HEK293 (cell line): Measurements from ENCODE around the gene RAC2.

ENCODE experiments used
- CTCF ChIA-PET: fragments of 350-600 bp; formaldehyde crosslinking; extraction: SDS; loops from one replicate; lab custom pipeline; 2021; ENCODE audit warnings: antibody characterized with exemption; lab: Yijun Ruan, JAX
- POLR2A ChIA-PET: fragments of 300-600 bp; formaldehyde crosslinking; extraction: SDS; loops from one replicate; lab custom pipeline; 2020; ENCODE audit warnings: antibody characterized with exemption, inconsistent platforms; lab: Yijun Ruan, JAX
- H3K27ac ChIP-seq: fragments of 200-500 bp; sonication (Bioruptor generic); 2 replicates; pipeline ENCODE4 v1.5.1; 2014; ENCODE audit warnings: low read depth, low read length, control low read depth, inconsistent platforms; ENCODE audit errors: extremely low read depth
- H3K36me3 ChIP-seq, 2 experiments: fragments of 200-500 bp in 1 of 2; sonication (Bioruptor generic) in 1 of 2; 1 replicate in 1 of 2; 2 replicates in 1 of 2; pipeline ENCODE4 v1.5.1; 2014 to 2017; ENCODE audit warnings: inconsistent platforms in 2 of 2, low read length in 2 of 2; ENCODE audit not compliant: control insufficient read depth in 2 of 2, insufficient read depth in 1 of 2
- H3K4me1 ChIP-seq: fragments of 200-500 bp; sonication (Bioruptor generic); 2 replicates; pipeline ENCODE4 v1.5.1; 2014; ENCODE audit warnings: mild to moderate bottlenecking, low read length, inconsistent platforms; ENCODE audit not compliant: control insufficient read depth, insufficient read depth
- H3K4me3 ChIP-seq: 2 replicates; pipeline ENCODE4 v1.5.1; 2011; ENCODE audit warnings: low read depth, mild to moderate bottlenecking, control low read depth, low read length, moderate library complexity
- H3K9me3 ChIP-seq: fragments of 200-500 bp; sonication (Bioruptor generic); 2 replicates; pipeline ENCODE4 v1.5.1; 2014; ENCODE audit warnings: low read depth, low read length, inconsistent platforms; ENCODE audit not compliant: control insufficient read depth, insufficient read depth
- BCL11A ChIP-seq: fragments of 450-650 bp; formaldehyde crosslinking; IDR thresholded peaks from 2 replicates; pipeline ENCODE4 v1.5.1; 2016; ENCODE audit warnings: low read depth, missing biosample characterization, missing genetic modification characterization
- ELK4 ChIP-seq: IDR thresholded peaks from 2 replicates; pipeline ENCODE4 v1.6.1; 2011; ENCODE audit warnings: mild to moderate bottlenecking, low read depth, low read length, borderline replicate concordance
- GLIS2 ChIP-seq: fragments of 450-650 bp; formaldehyde crosslinking; IDR thresholded peaks from 2 replicates; pipeline ENCODE4 v1.5.1; 2016; ENCODE audit warnings: missing biosample characterization, missing genetic modification characterization
- HOXA7 ChIP-seq: sonication (generic); formaldehyde crosslinking; IDR thresholded peaks from 2 replicates; pipeline ENCODE4 v1.8.1; 2022; ENCODE audit warnings: missing genetic modification reagents, borderline replicate concordance
- MZF1 ChIP-seq: fragments of 450-650 bp; formaldehyde crosslinking; IDR thresholded peaks from 2 replicates; pipeline ENCODE4 v1.5.1; 2017; ENCODE audit warnings: missing biosample characterization, missing genetic modification characterization, borderline replicate concordance
- PATZ1 ChIP-seq: fragments of 450-650 bp; formaldehyde crosslinking; IDR thresholded peaks from 2 replicates; pipeline ENCODE4 v1.5.1; 2016; ENCODE audit warnings: missing biosample characterization, missing genetic modification characterization
- ZBTB7A ChIP-seq: fragments of 450-650 bp; formaldehyde crosslinking; IDR thresholded peaks from 2 replicates; pipeline ENCODE4 v1.5.1; 2016; ENCODE audit warnings: low read depth, missing biosample characterization, missing genetic modification characterization
- ZFP41 ChIP-seq: fragments of 450-650 bp; formaldehyde crosslinking; IDR thresholded peaks from 2 replicates; pipeline ENCODE4 v1.5.1; 2016; ENCODE audit warnings: missing biosample characterization, missing genetic modification characterization, borderline replicate concordance
- ZNF114 ChIP-seq: fragments of 450-650 bp; formaldehyde crosslinking; IDR thresholded peaks from 2 replicates; pipeline ENCODE4 v1.5.0; 2017; ENCODE audit warnings: missing biosample characterization, missing genetic modification characterization
- ZNF146 ChIP-seq: fragments of 450-650 bp; formaldehyde crosslinking; IDR thresholded peaks from 2 replicates; pipeline ENCODE4 v1.5.1; 2016; ENCODE audit warnings: missing biosample characterization, missing genetic modification characterization
- ZNF157 ChIP-seq: fragments of 450-650 bp; formaldehyde crosslinking; IDR thresholded peaks from 2 replicates; pipeline ENCODE4 v1.5.1; 2016; ENCODE audit warnings: missing biosample characterization, missing genetic modification characterization
- ZNF174 ChIP-seq: fragments of 450-650 bp; formaldehyde crosslinking; IDR thresholded peaks from 2 replicates; pipeline ENCODE4 v1.5.0; 2017; ENCODE audit warnings: missing biosample characterization, mild to moderate bottlenecking, missing genetic modification characterization
- ZNF175 ChIP-seq: fragments of 450-650 bp; formaldehyde crosslinking; IDR thresholded peaks from 2 replicates; pipeline ENCODE4 v1.5.1; 2016; ENCODE audit warnings: missing biosample characterization, missing genetic modification characterization
- ZNF416 ChIP-seq: fragments of 450-650 bp; formaldehyde crosslinking; IDR thresholded peaks from 2 replicates; pipeline ENCODE4 v1.5.1; 2016; ENCODE audit warnings: missing biosample characterization, missing genetic modification characterization
- ZNF423 ChIP-seq: fragments of 450-650 bp; formaldehyde crosslinking; IDR thresholded peaks from 2 replicates; pipeline ENCODE4 v1.5.1; 2016; ENCODE audit warnings: missing biosample characterization, missing genetic modification characterization
- ZNF513 ChIP-seq: fragments of 450-650 bp; IDR thresholded peaks from 2 replicates; pipeline ENCODE4 v1.5.1; 2018; ENCODE audit warnings: missing biosample characterization, missing genetic modification characterization
- ZNF677 ChIP-seq: fragments of 450-650 bp; IDR thresholded peaks from 2 replicates; pipeline ENCODE4 v1.5.0; 2018; ENCODE audit warnings: missing biosample characterization, mild to moderate bottlenecking, missing genetic modification characterization, moderate library complexity
- TF ChIP-seq, protein P1 (sequence below): fragments of 450-650 bp; formaldehyde crosslinking; IDR thresholded peaks from 2 replicates; pipeline ENCODE4 v1.5.1; 2016; ENCODE audit warnings: missing biosample characterization, missing genetic modification characterization

The RAC2 gene

DNA sequence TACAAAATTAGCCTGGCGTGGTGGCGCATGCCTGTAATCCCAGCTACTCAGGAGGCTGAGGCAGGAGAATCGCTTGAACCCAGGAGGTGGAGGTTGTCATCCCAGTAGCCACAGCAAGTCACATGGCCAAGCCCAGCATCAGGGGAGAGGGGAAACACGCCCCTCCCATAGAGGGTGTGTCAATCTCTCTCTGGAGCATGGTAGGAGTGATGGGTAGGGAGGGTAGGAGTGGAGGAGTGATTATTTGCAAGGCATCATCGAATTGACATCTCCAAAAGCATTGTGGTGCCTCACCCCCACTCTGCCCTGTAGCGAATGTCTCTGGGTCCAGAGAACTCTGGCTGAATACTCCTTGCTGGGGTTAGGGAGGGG is 25.7 kb downstream of the RAC2 start:
- CTCF ChIA-PET = interaction anchor here (0.6 to 2.9 kb wide), 3 partner anchors 19 to 1032 kb away, joined by 3 to 19 read pairs (median 10); no protein-coding TSS in a partner anchor
- Histone ChIP-seq H3K4me3 (no peak overlapping the region), H3K9me3 (no peaks in the 10 kb centered on the region), H3K4me1 (no peaks in the 10 kb centered on the region), H3K36me3 (no peaks in the 10 kb centered on the region), H3K27ac (no peak overlapping the region)
- TF ChIP-seq ZNF114 (tag by site-specific recombination) (no peak), ZNF513 (no peak), ZNF146 (tag by site-specific recombination) (no peak), ZFP41 (no peak), ZNF677 (tag by site-specific recombination) (no peak), ZBTB7A (tag by site-specific recombination) (no peak), ZNF174 (tag by site-specific recombination) (no peak)
- POLR2A ChIA-PET = interaction anchor here (1.3 kb wide), 1 partner anchor 19 kb away, joined by 4 read pairs; no protein-coding TSS in a partner anchor

GRCh38 chr22:37215890-37216289 is 28.2 kb downstream of the RAC2 start:
- POLR2A ChIA-PET = interaction anchor here (0.6 kb wide), 1 partner anchor 592 kb away, joined by 3 read pairs; the partner anchor contains the start of gene GCAT
- TF ChIP-seq ZNF416 (tag by site-specific recombination) (no peak), ELK4 (no peak), ZNF157 (tag by site-specific recombination) (no peak), BCL11A (tag by site-specific recombination) (no peak), ZNF423 (tag by site-specific recombination) (no peak), ZNF175 (tag by site-specific recombination) (no peak), MZF1 (tag by site-specific recombination) (no peak), GLIS2 (tag by site-specific recombination) (no peak), HOXA7 (CRISPR knock-in tag) (no peak), PATZ1 (tag by site-specific recombination) (no peak)
- TF ChIP-seq, protein P1, sequence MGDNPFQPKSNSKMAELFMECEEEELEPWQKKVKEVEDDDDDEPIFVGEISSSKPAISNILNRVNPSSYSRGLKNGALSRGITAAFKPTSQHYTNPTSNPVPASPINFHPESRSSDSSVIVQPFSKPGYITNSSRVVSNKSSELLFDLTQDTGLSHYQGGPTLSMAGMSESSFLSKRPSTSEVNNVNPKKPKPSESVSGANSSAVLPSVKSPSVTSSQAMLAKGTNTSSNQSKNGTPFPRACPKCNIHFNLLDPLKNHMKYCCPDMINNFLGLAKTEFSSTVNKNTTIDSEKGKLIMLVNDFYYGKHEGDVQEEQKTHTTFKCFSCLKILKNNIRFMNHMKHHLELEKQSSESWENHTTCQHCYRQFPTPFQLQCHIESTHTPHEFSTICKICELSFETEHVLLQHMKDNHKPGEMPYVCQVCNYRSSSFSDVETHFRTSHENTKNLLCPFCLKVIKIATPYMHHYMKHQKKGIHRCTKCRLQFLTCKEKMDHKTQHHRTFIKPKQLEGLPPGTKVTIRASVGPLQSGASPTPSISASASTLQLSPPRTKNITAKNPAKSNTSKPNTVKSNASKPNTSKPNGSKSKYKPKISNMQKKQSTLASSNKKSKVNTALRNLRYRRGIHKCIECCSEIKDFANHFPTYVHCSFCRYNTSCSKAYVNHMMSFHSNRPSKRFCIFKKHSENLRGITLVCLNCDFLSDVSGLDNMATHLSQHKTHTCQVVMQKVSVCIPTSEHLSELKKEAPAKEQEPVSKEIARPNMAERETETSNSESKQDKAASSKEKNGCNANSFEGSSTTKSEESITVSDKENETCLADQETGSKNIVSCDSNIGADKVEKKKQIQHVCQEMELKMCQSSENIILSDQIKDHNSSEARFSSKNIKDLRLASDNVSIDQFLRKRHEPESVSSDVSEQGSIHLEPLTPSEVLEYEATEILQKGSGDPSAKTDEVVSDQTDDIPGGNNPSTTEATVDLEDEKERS (tag by site-specific recombination) = no peak
- TF ChIP-seq, all 188 proteins: peak for 0
- Histone ChIP-seq H3K4me1 (no peaks in the 10 kb centered on the region), H3K36me3 (no peaks in the 10 kb centered on the region), H3K4me3 (no peak overlapping the region), H3K9me3 (no peaks in the 10 kb centered on the region), H3K27ac (no peak overlapping the region)
- CTCF ChIA-PET = interaction anchor here (0.7 to 2.9 kb wide), 3 partner anchors 16 to 243 kb away, joined by 4 to 19 read pairs (median 4); no protein-coding TSS in a partner anchor
